ENCODE measurements around the gene MCM10. TPM values are rescaled to one million over a fixed set of nuclear protein-coding genes. Genes with fewer than 3 reads are reported as not detected.

The MCM10 gene
- total RNA-seq, 2 donors from 2014 or later, result 38.2 to 44.8 TPM

DNA sequence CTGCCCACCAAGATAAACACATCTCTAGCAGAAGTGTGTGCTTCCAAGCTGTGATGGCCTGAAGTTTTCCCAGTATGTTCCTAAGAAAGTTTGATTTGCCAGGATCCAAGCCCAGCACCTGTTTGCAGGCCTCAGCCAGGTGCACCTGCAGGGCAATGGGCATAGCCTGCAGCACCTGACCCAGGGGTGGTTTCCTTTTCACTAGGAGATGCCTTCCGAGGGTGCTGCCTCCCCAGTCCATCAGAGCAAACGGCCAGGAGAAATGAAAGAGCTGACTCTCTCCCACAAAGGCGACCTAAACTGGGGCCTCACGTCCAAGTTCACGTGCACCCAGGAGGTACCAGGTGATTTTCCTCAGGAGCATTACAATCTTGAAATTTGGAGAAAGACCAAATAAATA is 65.7 kb downstream of the MCM10 start:
- TF ChIP-seq, protein P1, sequence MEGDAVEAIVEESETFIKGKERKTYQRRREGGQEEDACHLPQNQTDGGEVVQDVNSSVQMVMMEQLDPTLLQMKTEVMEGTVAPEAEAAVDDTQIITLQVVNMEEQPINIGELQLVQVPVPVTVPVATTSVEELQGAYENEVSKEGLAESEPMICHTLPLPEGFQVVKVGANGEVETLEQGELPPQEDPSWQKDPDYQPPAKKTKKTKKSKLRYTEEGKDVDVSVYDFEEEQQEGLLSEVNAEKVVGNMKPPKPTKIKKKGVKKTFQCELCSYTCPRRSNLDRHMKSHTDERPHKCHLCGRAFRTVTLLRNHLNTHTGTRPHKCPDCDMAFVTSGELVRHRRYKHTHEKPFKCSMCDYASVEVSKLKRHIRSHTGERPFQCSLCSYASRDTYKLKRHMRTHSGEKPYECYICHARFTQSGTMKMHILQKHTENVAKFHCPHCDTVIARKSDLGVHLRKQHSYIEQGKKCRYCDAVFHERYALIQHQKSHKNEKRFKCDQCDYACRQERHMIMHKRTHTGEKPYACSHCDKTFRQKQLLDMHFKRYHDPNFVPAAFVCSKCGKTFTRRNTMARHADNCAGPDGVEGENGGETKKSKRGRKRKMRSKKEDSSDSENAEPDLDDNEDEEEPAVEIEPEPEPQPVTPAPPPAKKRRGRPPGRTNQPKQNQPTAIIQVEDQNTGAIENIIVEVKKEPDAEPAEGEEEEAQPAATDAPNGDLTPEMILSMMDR (conservative IDR thresholded peaks at IDR 0.05), result no peak
- no peaks in the 10 kb centered on the region for H3K27me3 ChIP-seq (ENCODE audit: control insufficient read depth, insufficient read depth, low read length, poor library complexity, severe bottlenecking)
- H3K9me3 Mint-ChIP-seq, result no peaks in the 10 kb centered on the region
- DNase-seq, result no peak
- 91 to 92% methylated on average over 5 of the region's 5 CpGs for WGBS, 2 experiments (ENCODE audit: insufficient coverage in 1 of 2, insufficient read length in 1 of 2)
- H3K4me3 Mint-ChIP-seq, result no peak overlapping the region
- H3K36me3 ChIP-seq (ENCODE audit: control insufficient read depth, insufficient read depth, low read length), result no peaks in the 10 kb centered on the region
- H3K4me3 ChIP-seq (ENCODE audit: low read length), result no peak overlapping the region
- H3K36me3 Mint-ChIP-seq (ENCODE audit: low read depth), result no peaks in the 10 kb centered on the region
- H3K9me3 ChIP-seq (ENCODE audit: control insufficient read depth, low read length), result no peaks in the 10 kb centered on the region
- no peak overlapping the region for H3K27ac ChIP-seq (ENCODE audit: low read depth, low read length)
- H3K27me3 Mint-ChIP-seq (ENCODE audit: insufficient read depth), result no peaks in the 10 kb centered on the region
- H3K9ac ChIP-seq (ENCODE audit: extremely low read depth, low read length, poor library complexity, severe bottlenecking), result no peak overlapping the region
- peak overlapping the region; percentile 66 for H3K27ac Mint-ChIP-seq
- H3K4me1 ChIP-seq (ENCODE audit: control insufficient read depth, insufficient read depth, low read length), result no peaks in the 10 kb centered on the region
- no peaks in the 10 kb centered on the region for H3K4me1 Mint-ChIP-seq

DNA sequence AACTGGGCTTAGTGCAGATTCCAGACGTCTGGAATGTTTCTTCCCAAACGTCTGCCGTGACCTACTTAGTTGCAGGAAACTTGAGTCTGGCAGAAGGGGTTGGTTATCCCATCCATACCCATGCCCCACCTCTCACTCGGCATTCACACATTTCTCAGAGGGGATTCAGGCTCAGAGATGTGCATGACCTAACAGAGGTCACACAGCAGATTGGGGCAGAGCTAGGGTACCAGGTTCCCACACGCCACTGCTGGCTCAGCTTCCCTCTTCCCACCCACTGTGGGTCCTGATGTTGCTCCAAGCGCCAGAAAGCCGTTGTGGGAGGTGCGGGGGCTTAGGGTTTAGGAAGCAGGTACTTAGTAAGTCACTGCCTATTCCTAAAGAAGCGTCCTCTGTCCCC is 69.8 kb downstream of the MCM10 start:
- no peak for DNase-seq
- Mint-ChIP-seq H3K27me3 (ENCODE audit: insufficient read depth) (no peaks in the 10 kb centered on the region), H3K4me1 (peaks cover 2% of the 10 kb centered on the region), H3K9me3 (no peaks in the 10 kb centered on the region), H3K36me3 (ENCODE audit: low read depth) (no peaks in the 10 kb centered on the region), H3K27ac (no peak overlapping the region), H3K4me3 (no peak overlapping the region)
- WGBS, 2 experiments (ENCODE audit: insufficient coverage in 1 of 2, insufficient read length in 1 of 2), result 86 to 87% methylated on average over 2 to 9 of the region's 9 CpGs
- Histone ChIP-seq H3K4me1 (ENCODE audit: control insufficient read depth, insufficient read depth, low read length) (no peaks in the 10 kb centered on the region), H3K9ac (ENCODE audit: extremely low read depth, low read length, poor library complexity, severe bottlenecking) (no peak overlapping the region), H3K27ac (ENCODE audit: low read depth, low read length) (no peak overlapping the region), H3K4me3 (ENCODE audit: low read length) (no peak overlapping the region), H3K9me3 (ENCODE audit: control insufficient read depth, low read length) (no peaks in the 10 kb centered on the region), H3K36me3 (ENCODE audit: control insufficient read depth, insufficient read depth, low read length) (no peaks in the 10 kb centered on the region), H3K27me3 (ENCODE audit: control insufficient read depth, insufficient read depth, low read length, poor library complexity, severe bottlenecking) (no peaks in the 10 kb centered on the region)
- TF ChIP-seq, protein P1 (conservative IDR thresholded peaks at IDR 0.05), result no peak

GRCh38 chr10:13231808-13232207 is 70.5 kb downstream of the MCM10 start:
- Histone ChIP-seq H3K27me3 (ENCODE audit: control insufficient read depth, insufficient read depth, low read length, poor library complexity, severe bottlenecking) (no peaks in the 10 kb centered on the region), H3K36me3 (ENCODE audit: control insufficient read depth, insufficient read depth, low read length) (no peaks in the 10 kb centered on the region), H3K9me3 (ENCODE audit: control insufficient read depth, low read length) (no peaks in the 10 kb centered on the region), H3K4me3 (ENCODE audit: low read length) (no peak overlapping the region), H3K27ac (ENCODE audit: low read depth, low read length) (no peak overlapping the region), H3K9ac (ENCODE audit: extremely low read depth, low read length, poor library complexity, severe bottlenecking) (no peak overlapping the region), H3K4me1 (ENCODE audit: control insufficient read depth, insufficient read depth, low read length) (no peaks in the 10 kb centered on the region)
- 89 to 91% methylated on average over 5 to 6 of the region's 6 CpGs for WGBS, 2 experiments (ENCODE audit: insufficient coverage in 1 of 2, insufficient read length in 1 of 2)
- Mint-ChIP-seq H3K36me3 (ENCODE audit: low read depth) (no peaks in the 10 kb centered on the region), H3K9me3 (no peaks in the 10 kb centered on the region), H3K4me1 (peaks cover 2% of the 10 kb centered on the region), H3K27me3 (ENCODE audit: insufficient read depth) (no peaks in the 10 kb centered on the region), H3K27ac (no peak overlapping the region), H3K4me3 (no peak overlapping the region)
- TF ChIP-seq, protein P1 (conservative IDR thresholded peaks at IDR 0.05), result no peak
- DNase-seq, result peak; percentile 36
